Measurements from ENCODE around the gene HSD17B2.
"Not testable (repeated sequence)": the region's sequence is repeated elsewhere in the genome, so short reads cannot be mapped to it uniquely, and the experiment has no call there.

Gene HSD17B2

GRCh38 chr16:82082097-82082496, 47.0 kb downstream of the HSD17B2 start:
- DNase-seq (ENCODE audit: low read depth): no peak

DNA sequence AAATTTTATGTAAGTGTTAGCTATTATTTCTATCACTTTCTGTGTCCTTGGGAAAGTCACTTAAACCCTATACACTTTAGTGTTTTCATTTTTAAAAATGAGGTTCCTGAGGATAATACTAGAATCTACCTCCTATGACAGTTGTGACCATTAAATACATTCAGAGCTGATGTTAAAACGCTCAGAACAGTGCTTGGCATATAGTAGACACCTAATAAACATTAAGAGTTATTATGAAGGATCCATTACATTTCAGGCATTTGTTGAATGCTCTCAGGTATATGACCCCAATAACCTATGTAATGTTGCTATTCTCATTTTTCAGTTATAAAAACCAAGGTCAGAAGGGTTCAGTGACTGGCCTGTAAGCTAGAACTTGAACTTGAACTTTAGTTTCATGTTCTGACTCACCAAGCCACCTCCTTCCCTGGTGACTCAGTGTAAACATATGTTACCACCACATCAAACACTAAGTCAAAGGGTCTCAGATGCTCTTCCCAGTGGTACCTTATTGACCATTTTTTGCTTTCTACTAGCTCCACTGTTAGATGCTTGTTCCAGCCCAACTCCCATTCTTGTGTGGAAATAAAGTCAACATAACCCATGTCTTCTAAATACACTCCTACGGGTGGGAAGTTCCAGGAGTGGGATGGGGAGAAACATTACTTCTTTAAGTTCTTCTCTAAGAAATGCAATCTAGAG, 47.6 kb downstream of the HSD17B2 start:
- DNase-seq (ENCODE audit: low read depth): no peak

- DNase-seq (ENCODE audit: low read depth): no peak
Measured at GRCh38 chr16:82083710-82084353, 48.8 kb downstream of the HSD17B2 start.

DNA sequence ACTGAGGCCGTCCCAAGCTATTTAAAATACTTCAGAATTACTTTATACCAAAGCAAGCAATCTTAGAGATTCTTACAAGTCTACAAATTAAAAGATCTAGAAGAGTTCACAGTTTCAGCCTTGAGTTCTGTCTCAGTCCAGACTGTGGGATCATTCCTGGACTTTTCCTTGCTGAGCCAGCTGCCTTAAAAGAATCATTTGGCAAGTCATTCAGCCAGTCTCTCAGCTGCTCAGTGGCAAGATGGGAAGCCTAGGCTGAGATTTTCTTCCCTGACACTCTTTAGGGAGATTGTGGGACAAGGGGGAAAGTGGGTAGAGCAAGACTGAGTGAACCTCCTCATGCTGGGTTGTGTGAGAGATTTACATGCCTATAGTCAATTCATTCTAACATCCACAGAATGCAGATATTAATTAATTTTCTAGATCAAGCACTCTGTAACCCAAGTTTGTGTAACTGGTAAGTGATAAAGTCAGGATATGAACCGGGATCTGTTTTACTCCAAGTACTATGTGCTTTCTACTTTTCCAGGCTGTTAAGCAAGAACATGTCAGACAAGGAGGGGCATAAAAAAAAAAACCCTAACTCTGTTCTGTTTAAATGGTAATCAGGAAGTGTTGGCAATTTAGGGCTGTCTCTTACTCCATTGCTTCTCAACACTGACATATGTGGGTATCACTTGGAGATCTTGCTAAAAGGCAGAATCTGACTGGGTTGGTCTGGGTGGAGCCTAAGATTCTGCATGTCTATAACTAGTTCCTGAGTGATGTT, 50.1 kb downstream of the HSD17B2 start:
- DNase-seq (ENCODE audit: low read depth): no peak

GRCh38 chr16:82088483-82088882, 53.4 kb downstream of the HSD17B2 start:
- DNase-seq (ENCODE audit: low read depth): no peak

DNA sequence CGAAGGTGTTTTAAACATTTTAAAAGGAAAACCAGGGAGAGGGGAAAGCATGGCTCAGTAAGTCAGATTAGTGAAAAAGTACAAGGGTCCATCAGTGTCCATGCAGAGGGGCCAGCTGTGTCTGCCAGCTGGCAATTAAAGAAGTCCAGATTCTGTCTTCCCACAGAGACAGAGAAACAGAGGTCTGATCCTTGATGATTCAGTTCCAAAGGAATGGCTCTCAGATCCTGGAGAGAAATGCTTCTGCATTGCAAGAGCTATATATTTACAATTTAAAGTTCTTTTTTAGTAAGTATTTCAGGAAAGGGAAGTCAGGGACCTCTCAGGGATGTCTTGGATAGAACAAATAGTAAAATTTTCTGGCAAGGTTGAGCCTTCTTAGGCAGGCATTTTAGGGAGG, 56.2 kb downstream of the HSD17B2 start:
- DNase-seq (ENCODE audit: low read depth): no peak

DNA sequence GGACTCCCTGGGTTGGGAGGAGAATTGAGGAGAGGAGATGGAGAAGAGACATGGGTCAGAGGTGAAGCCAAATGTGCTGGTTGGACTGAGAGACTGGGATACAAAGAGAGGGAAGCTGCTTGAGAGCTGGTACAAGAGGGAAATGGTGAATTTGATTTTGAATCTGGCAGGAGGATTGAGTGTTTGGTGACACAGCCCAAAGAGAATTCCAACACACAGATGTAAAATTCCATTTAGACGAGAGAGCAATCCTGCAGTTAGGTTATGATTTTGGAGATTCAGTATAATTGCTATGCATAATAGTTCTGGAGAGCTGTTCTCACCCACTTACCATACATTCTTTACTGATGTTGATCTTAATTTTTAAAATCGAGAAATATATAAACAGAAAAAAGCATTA, 57.7 kb downstream of the HSD17B2 start:
- no peak for DNase-seq (ENCODE audit: low read depth)

DNA sequence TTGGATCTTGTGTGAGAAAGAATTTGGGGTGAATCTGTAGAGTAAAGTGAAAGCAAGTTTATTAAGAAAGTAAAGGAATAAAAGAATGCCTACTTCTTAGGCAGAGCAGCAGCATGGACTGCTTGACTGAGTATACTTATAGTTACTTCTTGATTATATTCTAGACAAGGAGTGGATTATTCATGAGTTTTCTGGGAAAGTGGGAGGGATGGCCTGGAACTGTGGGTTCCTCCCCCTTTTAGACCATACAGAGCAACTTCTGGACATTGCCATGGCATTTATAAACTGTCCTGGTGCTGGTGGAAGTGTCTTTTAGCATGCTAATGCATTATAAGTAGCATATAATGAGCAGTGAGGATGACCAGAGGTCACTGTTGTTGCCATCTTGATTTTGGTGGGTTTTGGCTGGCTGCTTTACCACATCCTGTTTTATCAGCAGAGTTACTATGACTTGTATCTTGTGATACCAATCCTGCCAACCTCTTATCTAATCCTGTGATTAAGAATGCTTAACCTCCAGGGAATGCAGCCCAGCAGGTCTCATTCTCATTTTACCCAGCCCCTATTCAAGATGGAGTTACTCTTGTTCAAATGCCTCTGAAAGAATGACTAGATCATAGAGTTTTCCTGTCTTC, 58.7 kb downstream of the HSD17B2 start:
- no peak for DNase-seq (ENCODE audit: low read depth)

DNA sequence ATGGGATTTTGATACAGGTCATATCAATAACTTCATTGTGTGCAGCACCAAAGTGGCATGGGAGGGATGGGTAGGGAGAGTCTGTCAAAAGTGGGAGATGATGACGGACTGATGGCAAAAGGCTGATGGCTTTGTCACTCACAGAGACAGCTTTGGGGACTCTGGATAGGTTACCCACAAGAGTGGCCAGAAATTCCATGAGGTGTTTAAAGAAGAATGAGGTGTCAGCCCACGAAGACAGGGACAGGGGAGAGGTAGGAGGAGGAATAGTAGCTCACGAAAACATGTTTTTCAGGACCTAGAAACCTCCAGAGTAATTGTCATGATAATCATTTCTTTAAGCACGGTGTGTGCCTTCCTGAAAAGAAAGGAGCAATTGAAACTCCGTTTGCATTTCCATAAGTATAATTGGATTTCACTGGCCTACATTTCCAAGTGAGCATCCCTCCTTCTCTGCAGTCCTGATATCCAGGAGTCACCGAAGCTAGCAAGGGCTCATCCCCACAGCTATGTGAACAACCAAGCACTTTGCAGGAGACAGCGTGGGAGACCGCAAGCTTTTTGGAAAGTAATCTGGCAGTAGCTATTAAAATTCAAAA, 60.0 kb downstream of the HSD17B2 start:
- DNase-seq (ENCODE audit: low read depth): no peak

DNA sequence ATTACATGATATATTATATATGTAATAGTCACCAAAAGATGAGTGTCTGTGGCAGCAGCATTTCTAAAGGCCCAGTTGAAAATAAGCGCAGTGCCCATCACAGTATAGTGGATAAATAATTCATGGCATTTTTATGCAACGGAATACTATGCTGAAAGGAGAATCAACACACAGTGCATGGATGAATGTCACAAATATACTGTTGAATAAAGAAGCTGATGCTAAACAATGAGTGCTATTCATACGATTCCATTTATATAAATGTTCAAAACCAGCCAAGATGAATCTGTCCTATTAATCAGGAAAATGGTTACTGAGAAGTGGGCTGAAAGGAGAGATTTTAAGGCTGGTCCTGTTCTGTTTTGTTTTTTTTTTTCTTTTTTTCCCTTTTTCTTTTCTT, 61.6 kb downstream of the HSD17B2 start:
- DNase-seq (ENCODE audit: low read depth): no peak

DNA sequence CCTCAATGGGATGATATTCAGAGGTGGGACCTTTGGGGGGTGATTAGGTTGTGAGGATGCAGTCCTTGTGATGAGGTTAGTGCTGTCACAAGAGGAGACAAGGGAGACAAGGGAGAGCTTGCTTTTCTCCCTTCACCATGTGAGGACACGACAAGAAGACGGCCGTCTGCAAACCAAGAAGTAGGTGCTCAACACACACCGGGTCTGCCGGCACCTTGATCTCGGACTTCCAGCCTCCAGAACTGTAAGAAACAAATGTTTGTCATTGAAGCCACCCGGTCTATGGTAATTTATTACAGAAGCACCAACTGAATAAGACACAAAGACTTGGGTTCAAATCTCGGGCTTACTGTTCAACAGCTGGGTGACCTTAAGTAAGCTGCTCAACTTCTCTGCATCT, 70.1 kb downstream of the HSD17B2 start:
- DNase-seq (ENCODE audit: low read depth): no peak

GRCh38 chr16:82108100-82108499, 73.0 kb downstream of the HSD17B2 start:
- DNase-seq (ENCODE audit: low read depth): no peak

- DNase-seq (ENCODE audit: low read depth): no peak
Measured at GRCh38 chr16:82108774-82109173, 73.7 kb downstream of the HSD17B2 start.

- DNase-seq (ENCODE audit: low read depth): not testable (repeated sequence)
Measured at GRCh38 chr16:82109266-82109665, 74.2 kb downstream of the HSD17B2 start.

- DNase-seq (ENCODE audit: low read depth): no peak
Measured at GRCh38 chr16:82111944-82112343, 76.9 kb downstream of the HSD17B2 start.

DNA sequence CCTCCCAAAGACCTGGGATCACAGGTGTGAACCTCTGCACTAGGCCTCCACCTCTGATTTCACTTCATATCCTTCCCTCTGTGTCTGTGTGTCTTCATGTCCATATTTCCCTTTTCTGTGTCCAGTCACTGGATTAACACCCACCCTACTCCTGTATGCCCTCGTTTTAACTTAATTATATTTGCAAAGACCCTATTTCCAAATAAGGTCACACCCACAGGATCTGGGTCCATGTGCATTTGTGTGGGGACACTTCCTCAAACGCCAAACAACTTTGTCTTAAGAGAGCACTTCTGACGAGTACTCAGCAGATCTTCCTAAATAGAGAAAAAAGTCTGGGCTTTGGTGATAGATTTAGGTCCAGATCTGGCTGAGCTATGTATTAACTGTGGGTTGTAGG, 78.7 kb downstream of the HSD17B2 start:
- DNase-seq (ENCODE audit: low read depth): no peak

DNA sequence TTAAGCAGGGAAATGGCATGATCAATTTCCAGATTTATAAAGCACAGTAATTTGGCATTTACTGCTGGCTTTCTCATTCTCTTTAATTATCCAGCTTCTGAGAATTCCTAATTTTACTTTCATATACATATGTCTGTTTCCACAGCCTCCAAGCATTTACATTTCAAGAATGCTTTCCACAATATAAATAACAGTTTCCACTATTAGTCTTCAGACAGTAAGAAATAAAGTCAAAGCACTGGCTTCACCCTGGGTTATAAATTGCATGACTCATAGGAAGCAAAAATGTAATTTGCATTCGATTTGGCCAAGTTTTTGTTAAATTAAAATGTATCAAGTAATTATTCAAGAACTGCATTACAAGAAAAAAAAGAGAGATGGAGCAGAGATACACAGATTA, 81.5 kb downstream of the HSD17B2 start:
- DNase-seq (ENCODE audit: low read depth): no peak

DNA sequence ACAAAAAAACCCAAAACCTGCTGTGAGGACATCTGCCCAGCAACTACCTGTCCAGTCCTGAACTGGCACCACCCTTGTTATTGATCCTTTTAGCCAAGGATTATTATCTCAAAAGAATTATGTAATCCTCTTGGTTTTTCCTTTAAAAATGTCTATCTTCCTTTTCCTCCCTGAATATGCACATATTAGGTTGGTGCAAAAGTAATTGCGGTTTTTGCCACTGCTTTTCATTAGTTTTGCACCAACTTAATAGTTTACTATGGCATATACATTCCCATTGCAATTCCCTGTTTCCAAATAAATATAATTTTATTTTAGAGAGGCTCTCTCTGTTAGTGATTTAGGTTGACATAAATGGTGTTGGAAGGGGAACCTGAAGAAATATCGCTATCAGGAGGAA, 83.7 kb downstream of the HSD17B2 start:
- no peak for DNase-seq (ENCODE audit: low read depth)

GRCh38 chr16:82119405-82119804, 84.4 kb downstream of the HSD17B2 start:
- DNase-seq (ENCODE audit: low read depth): no peak

GRCh38 chr16:82124651-82125050, 89.6 kb downstream of the HSD17B2 start:
- DNase-seq (ENCODE audit: low read depth): no peak

DNA sequence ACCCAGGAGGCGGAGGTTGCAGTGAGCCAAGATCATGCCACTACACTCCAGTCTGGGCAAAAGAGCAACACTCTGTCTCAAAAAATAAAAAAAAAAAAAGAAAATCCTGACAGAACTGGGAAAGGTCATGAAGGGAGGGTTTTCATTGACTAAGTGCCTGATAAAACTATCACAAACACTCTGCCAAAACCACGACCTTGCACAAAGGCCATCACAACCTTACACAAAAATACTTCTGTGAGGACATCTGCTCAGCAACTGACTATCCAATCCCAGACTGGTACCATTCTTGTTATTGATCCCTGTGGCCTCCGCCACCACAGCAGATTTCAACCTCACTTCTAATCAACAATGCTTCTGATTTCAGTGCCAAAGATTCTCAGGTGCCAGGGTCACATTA, 94.8 kb downstream of the HSD17B2 start:
- DNase-seq (ENCODE audit: low read depth): no peak

GRCh38 chr16:82133798-82134197, 98.7 kb downstream of the HSD17B2 start:
- DNase-seq (ENCODE audit: low read depth): no peak

All from fibroblast of the conjunctiva (primary cell).